Mononuclear cell (primary cell): ENCODE data around the gene SLC13A5. TPM values are rescaled to one million over a fixed set of nuclear protein-coding genes. Genes with fewer than 3 reads are reported as not detected.

Experiments
- H3K27me3 ChIP-seq: 2 replicates; pipeline ENCODE4 v1.6.0; 2011; ENCODE audit warnings: low read length, control low read depth; ENCODE audit not compliant: insufficient read depth
- H3K4me1 ChIP-seq: 2 replicates; pipeline ENCODE4 v1.5.1; 2011; ENCODE audit warnings: mild to moderate bottlenecking, low read length, control low read depth; ENCODE audit not compliant: insufficient read depth
- H3K4me3 ChIP-seq: 2 replicates; pipeline ENCODE4 v1.5.1; 2011; ENCODE audit warnings: mild to moderate bottlenecking, low read length, moderate library complexity
- H3K9me3 ChIP-seq: 2 replicates; pipeline ENCODE4 v1.5.1; 2011; ENCODE audit warnings: low read depth, mild to moderate bottlenecking, control low read depth, low read length
- total RNA-seq: library from RNA; depleted of rRNA; stranded (reverse); fragments of >200 nt; gene quantifications from one replicate; pipeline ENCODE4 v1.2.3, GENCODE V29; 2012

SLC13A5 gene
- total RNA-seq, 1 donor, result not detected

- Histone ChIP-seq H3K27me3 (peaks cover 5% of the 10 kb centered on the region), H3K4me1 (peaks cover 17% of the 10 kb centered on the region), H3K4me3 (peak within 1 kb of the TSS; percentile 92), H3K9me3 (no peaks in the 10 kb centered on the region)
These were observed 61.7 kb downstream of the SLC13A5 start, which contains the start of the genes C17orf100 and MED31 for GRCh38 chr17:6651354-6651918. Gene C17orf100 (plus strand): TSS chr17:6651762. CDS start chr17:6651914, 152 bp downstream. Gene MED31 (minus strand): TSS chr17:6651605. CDS start chr17:6651528, 77 bp downstream.

GRCh38 chr17:6648181-6648580 lies 65.0 kb downstream of the SLC13A5 start:
- Histone ChIP-seq H3K4me3 (no peak overlapping the region), H3K9me3 (no peaks in the 10 kb centered on the region), H3K4me1 (peaks cover 17% of the 10 kb centered on the region), H3K27me3 (no peaks in the 10 kb centered on the region)

DNA sequence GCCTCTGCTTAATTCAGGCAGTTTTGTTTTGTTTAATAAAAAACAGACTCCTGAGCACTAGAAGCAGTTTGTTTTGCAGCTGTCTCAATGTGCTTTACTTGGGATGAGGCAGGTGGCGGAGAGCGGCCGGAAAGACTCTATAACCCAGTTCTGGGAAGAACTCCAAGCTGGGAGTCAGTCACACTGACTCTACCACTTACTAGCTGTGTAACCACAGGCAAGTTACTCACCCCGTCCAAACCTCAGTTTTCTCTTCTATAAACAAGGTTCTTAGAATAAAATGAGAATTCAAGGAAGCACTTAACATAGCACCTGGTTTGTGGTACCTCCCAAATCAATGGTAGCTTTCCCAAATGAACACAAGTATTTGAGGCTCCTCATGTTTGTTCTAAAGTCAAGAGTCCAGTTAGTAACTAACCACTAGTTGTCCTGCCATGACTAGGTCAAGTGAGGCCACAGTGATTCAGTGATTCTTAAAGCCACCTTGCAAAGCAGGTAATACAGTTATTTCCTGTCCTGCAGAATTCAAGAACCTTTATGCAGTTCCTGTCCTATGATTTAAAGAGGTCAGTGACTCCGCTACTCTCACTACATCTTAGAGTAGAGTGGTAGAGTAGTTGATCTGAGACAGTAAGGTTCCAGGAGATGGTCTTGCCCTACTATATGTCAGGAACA lies 69.6 kb downstream of the SLC13A5 start:
- H3K27me3 ChIP-seq, result no peaks in the 10 kb centered on the region
- H3K4me3 ChIP-seq, result no peak overlapping the region
- peaks cover 21% of the 10 kb centered on the region for H3K4me1 ChIP-seq
- H3K9me3 ChIP-seq, result no peaks in the 10 kb centered on the region

- Histone ChIP-seq H3K4me1 (peaks cover 22% of the 10 kb centered on the region), H3K4me3 (no peak overlapping the region), H3K27me3 (no peaks in the 10 kb centered on the region), H3K9me3 (no peaks in the 10 kb centered on the region)
These were observed 70.6 kb downstream of the SLC13A5 start for GRCh38 chr17:6642592-6642991.

DNA sequence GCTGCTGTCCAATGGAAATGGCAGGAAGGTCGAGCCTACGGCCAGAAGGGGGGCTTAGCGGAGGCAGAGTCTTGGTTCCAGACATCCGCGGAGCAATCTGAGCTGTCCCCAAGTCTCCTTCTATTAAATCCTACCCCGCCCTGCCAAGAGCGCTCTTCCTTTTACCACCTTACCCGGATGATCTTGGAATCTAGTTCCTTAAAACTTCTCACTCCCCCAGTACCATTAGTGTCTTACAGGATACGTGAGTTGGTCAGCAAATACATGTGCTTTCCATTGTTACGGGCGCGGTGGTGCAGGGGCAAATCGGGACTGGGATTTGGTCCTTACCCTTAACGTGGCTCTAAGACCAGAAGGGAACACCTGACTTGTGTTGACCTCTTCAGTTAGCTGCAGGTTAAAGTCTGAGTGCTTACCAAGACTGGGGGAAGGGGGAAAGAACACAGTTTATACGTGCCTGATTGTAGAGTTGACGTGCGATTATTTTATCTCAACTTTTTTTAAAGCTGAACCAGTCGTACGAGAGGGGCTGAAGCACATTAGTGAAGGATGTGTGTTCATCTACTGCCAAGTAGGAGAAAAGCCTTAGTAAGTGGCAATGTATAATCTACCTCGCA lies 71.8 kb downstream of the SLC13A5 start:
- no peaks in the 10 kb centered on the region for H3K9me3 ChIP-seq
- H3K4me1 ChIP-seq, result peaks cover 22% of the 10 kb centered on the region
- H3K4me3 ChIP-seq, result peak overlapping the region; percentile 86
- no peaks in the 10 kb centered on the region for H3K27me3 ChIP-seq

DNA sequence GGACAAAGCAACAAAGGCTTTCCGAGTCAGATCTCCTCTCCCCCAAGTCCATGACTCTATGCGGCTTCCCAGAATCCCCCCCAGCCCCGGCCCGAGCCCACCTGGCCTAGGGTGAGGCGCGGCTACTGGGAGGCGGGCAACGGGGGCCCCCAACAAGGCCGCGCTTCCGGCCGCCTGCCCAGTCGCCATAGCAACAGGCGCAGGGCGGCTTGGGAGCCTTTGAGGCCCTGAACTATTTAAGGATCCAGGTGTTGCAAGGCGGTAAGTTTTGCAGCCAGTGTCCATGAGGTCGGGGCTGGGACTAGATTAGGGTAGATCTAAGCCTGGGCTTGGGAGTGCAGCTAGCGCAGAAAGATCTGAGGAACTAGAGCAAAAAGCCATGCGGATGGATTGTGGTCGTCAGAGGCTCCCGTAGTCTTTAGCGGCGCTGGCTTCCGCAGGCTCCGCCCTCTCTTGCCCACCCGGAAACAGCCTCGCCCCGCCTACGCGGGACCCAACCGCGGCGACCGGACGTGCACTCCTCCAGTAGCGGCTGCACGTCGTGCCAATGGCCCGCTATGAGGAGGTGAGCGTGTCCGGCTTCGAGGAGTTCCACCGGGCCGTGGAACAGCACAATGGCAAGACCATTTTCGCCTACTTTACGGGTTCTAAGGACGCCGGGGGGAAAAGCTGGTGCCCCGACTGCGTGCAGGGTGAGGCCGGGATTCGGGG lies 72.5 kb downstream of the SLC13A5 start, which contains the start of the genes KIAA0753 and TXNDC17:
Gene KIAA0753 (minus strand): TSS at position 176 of the 711 bp plus-strand sequence. CDS start 5,608 bp downstream, outside the sequence.
Gene TXNDC17 (plus strand): TSS at position 525 of the 711 bp plus-strand sequence. CDS start 23 bp downstream, at position 548.
- Histone ChIP-seq H3K4me3 (peak within 1 kb of the TSS; percentile 86), H3K4me1 (peaks cover 22% of the 10 kb centered on the region), H3K9me3 (no peaks in the 10 kb centered on the region), H3K27me3 (no peaks in the 10 kb centered on the region)

DNA sequence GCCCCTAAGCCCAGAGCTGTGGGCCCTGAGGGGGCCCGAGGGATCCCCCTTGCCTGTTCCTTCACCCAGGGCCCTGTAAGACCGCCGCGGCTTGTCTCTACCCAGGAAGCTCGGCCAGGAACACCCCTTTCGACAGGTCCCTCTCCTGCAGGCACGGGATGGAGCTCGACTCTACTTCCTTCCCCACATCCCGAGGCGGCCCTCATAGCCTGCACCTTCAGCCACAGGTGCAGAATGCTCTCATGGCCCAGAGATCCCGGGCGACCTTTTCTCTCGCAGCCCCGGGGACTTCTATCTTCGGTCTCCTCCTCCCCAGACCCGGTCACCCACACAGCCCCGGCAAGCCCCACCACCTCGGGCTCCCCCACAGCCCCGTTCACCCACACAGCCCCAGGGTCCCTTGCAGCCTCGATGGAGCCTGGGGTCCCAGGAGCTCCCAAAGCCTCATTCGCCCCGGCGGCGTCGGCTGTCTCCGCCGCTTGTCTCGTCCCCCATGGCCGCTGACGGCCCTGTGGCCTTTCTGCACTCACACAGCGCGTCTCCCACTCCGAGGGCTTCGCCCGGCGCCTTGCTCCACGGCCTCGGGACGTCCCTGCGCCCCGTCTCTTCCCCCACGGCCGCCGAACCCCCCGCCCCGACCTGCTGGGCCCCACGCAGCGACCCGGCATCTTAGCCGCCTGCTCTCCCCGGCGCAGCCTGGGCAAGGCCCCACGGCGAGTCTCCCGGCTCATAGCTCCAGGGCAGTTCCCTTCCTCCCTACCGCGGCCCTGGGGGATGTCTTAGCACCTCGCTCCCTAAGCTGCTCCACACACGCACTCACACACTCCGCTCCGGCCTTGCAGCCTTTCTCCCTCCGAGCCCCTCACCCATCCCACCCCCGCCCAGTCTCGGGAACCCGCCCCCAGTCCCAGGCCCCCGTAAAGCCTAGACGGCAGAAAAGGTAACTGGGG lies 73.3 kb downstream of the SLC13A5 start:
- Histone ChIP-seq H3K9me3 (no peaks in the 10 kb centered on the region), H3K4me3 (peak overlapping the region; percentile 86), H3K4me1 (peaks cover 22% of the 10 kb centered on the region), H3K27me3 (no peaks in the 10 kb centered on the region)

DNA sequence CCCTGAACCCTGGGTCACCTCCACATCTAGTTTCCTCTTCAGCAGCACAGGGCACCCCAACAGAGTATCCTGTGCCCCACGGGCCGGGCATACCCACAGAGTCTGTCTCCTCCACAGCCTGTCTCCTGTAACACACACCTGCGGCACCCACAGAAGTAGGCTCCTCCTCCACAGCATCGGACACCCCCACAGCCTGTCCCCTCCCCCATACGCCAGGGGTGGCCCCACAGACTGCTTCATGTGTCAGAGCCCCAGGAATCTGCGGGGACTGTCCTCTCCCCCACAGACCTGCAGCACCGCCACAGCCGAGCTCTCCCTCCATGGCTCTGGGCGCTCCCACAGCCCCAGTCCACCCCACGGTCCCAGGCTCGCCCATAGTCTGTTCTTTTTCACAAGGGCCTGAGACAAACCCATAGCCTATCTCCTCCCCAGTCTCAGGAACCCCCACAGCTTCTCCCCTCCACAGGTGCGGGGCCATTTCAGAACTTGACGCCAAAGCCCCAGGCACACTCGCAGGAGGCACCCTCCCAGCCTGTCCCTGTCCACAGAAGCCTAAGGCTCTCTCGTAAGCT lies 74.1 kb downstream of the SLC13A5 start:
- H3K9me3 ChIP-seq, result no peaks in the 10 kb centered on the region
- H3K4me3 ChIP-seq, result peak overlapping the region; percentile 86
- H3K4me1 ChIP-seq, result peaks cover 22% of the 10 kb centered on the region
- no peaks in the 10 kb centered on the region for H3K27me3 ChIP-seq

DNA sequence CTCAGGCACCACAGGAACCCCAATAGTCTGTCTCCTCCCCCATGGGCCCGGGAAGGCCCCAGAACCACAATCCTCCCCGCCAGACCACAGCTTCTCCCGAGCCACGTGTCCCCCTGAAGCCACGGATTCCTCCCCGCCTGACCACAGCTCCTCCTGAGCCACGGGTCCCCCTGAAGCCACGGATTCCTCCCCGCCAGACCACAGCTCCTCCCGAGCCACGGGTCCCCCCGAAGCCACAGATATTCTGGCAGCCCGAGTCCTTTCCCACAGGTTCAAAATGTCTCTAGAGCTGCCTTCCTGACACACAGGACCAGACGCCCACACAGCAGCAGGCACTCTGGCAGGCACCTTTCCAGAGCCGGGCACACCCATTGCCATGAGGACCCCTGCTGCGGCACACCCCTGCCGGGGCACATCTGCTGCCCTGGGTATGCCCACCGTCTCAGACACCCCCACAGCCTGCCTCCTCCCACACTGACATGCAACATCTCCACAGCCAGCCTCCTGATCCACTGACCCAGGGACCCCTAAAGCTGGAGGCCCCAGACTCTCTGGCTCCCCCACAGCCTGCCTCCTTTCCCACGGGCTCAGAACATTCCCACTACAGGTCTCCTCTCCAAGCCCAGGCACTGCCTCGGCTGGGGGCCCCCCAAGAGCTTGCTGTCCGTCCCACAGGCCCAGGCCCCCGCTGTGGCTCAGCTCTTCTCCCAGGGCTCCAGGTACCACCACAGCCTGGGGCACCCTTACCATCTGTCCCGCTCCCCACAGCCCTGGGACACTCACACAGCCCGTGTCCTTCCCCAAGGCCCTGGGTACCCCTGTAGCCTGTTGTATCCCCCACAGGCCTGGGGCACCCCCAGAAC lies 74.9 kb downstream of the SLC13A5 start:
- H3K4me1 ChIP-seq, result peaks cover 22% of the 10 kb centered on the region
- no peaks in the 10 kb centered on the region for H3K9me3 ChIP-seq
- no peaks in the 10 kb centered on the region for H3K27me3 ChIP-seq
- no peak overlapping the region for H3K4me3 ChIP-seq

DNA sequence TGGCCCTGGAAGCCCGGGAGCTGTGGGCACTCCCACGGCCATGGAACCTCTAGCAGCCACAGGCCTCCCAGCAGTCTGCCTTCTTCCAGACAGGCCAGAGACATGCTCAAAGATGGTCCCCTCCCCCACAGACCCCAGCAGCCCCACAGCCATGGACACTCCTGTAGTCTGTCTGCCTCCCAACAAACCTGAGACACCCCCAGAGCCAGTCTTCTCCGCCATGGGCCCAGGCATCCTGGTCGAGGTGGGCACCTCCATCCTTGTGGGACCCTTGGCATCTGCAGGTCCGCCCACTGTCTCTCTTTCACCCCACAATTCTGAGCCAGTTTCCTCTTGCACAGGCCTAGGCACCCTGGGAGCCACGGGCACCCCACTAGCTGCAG lies 75.7 kb downstream of the SLC13A5 start:
- Histone ChIP-seq H3K27me3 (no peaks in the 10 kb centered on the region), H3K4me1 (peaks cover 22% of the 10 kb centered on the region), H3K9me3 (no peaks in the 10 kb centered on the region), H3K4me3 (no peak overlapping the region)

- Histone ChIP-seq H3K27me3 (no peaks in the 10 kb centered on the region), H3K4me3 (no peak overlapping the region), H3K9me3 (no peaks in the 10 kb centered on the region), H3K4me1 (peaks cover 21% of the 10 kb centered on the region)
These were observed 76.3 kb downstream of the SLC13A5 start for GRCh38 chr17:6636616-6637457.

- H3K4me3 ChIP-seq, result no peak overlapping the region
- H3K4me1 ChIP-seq, result peaks cover 14% of the 10 kb centered on the region
- H3K27me3 ChIP-seq, result no peaks in the 10 kb centered on the region
- H3K9me3 ChIP-seq, result no peaks in the 10 kb centered on the region
These were observed 77.1 kb downstream of the SLC13A5 start for GRCh38 chr17:6636105-6636504.
